SU-DHL-6 (cell line): Measurements from ENCODE around the gene ANKS6.

Source experiments
- H2AFZ ChIP-seq: fragments of 200-600 bp; sonication (generic); 2 replicates; pipeline ENCODE4 v1.6.1; 2014; ENCODE audit warnings: low read depth, mild to moderate bottlenecking, moderate library complexity, mixed read lengths, antibody characterized with exemption, low read length; ENCODE audit not compliant: severe bottlenecking
- H3F3A ChIP-seq: fragments of 200-600 bp; shearing (Covaris generic); 2 replicates; pipeline ENCODE4 v1.6.0; 2016; ENCODE audit warnings: antibody characterized with exemption, mild to moderate bottlenecking; ENCODE audit not compliant: insufficient read depth
- H3K27ac ChIP-seq: fragments of 200-600 bp; sonication (generic); 2 replicates; pipeline ENCODE4 v1.5.1; 2016; ENCODE audit warnings: low read depth, mild to moderate bottlenecking, low read length, moderate library complexity, mixed read lengths
- H3K27me3 ChIP-seq: fragments of 200-600 bp; sonication (generic), shearing (Covaris generic); 2 replicates; pipeline ENCODE4 v1.6.0; 2014; ENCODE audit warnings: mild to moderate bottlenecking, low read length
- H3K36me3 ChIP-seq: fragments of 200-600 bp; sonication (generic); 2 replicates; pipeline ENCODE4 v1.6.1; 2014; ENCODE audit warnings: mild to moderate bottlenecking, low read length, mixed read lengths
- H3K4me2 ChIP-seq: fragments of 300-600, 200-600 bp; shearing (Covaris generic), sonication (generic); 2 replicates; pipeline ENCODE4 v1.6.0; 2014; ENCODE audit warnings: low read length, low read depth, mild to moderate bottlenecking; ENCODE audit not compliant: poor library complexity, severe bottlenecking
- H3K4me3 ChIP-seq: fragments of 200-600 bp; sonication (generic); 2 replicates; pipeline ENCODE4 v1.5.1; 2014; ENCODE audit warnings: antibody characterized with exemption, low read length, mild to moderate bottlenecking, mixed read lengths; ENCODE audit not compliant: insufficient read depth, poor library complexity, severe bottlenecking
- H3K79me2 ChIP-seq: fragments of 200-600 bp; sonication (generic); 2 replicates; pipeline ENCODE4 v1.6.1; 2014; ENCODE audit warnings: mild to moderate bottlenecking, low read length, moderate library complexity; ENCODE audit not compliant: insufficient read depth
- H3K9ac ChIP-seq: fragments of 200-600 bp; sonication (generic); 2 replicates; pipeline ENCODE4 v1.7.0; 2014; ENCODE audit warnings: mild to moderate bottlenecking, low read length
- H3K9me2 ChIP-seq: fragments of 200-600 bp; sonication (generic); replicated peaks from 2 replicates; pipeline ENCODE4 v1.6.1; 2014; ENCODE audit warnings: low read length; ENCODE audit not compliant: insufficient read depth
- H3K9me3 ChIP-seq: fragments of 200-600 bp; sonication (generic); 2 replicates; pipeline ENCODE4 v1.6.1; 2014; ENCODE audit warnings: low read length, mixed read lengths; ENCODE audit not compliant: insufficient read depth
- H4K20me1 ChIP-seq: fragments of 200-600 bp; sonication (generic); 2 replicates; pipeline ENCODE4 v1.6.1; 2014; ENCODE audit warnings: low read depth, mild to moderate bottlenecking, antibody characterized with exemption, low read length, moderate library complexity, mixed read lengths
- CTCF ChIP-seq: fragments of 200-600 bp; sonication (generic); IDR thresholded peaks from one replicate; pipeline ENCODE4 v1.5.1; 2017; ENCODE audit warnings: antibody characterized with exemption, mild to moderate bottlenecking, low read length, moderate library complexity; ENCODE audit not compliant: insufficient read depth, poor library complexity, severe bottlenecking
- EZH2phosphoT487 ChIP-seq: fragments of 200-600 bp; sonication (generic), shearing (Covaris generic); conservative IDR thresholded peaks from 2 replicates; pipeline ENCODE4 v1.6.1; 2018; ENCODE audit warnings: mild to moderate bottlenecking, antibody characterized with exemption, low read length, moderate library complexity, mixed read lengths

Gene ANKS6

GRCh38 chr9:98690686-98691085, 105.7 kb downstream of the ANKS6 start:
- no peak overlapping the region for H3K27ac ChIP-seq
- H3F3A ChIP-seq = no peaks in the 10 kb centered on the region
- no peak for TF ChIP-seq CTCF
- no peak for TF ChIP-seq EZH2phosphoT487

GRCh38 chr9:98688710-98689495, 107.5 kb downstream of the ANKS6 start:
- Histone ChIP-seq H3K9me3 (no peaks in the 10 kb centered on the region), H3K79me2 (no peaks in the 10 kb centered on the region), H3K27ac (no peak overlapping the region), H3K9ac (no peak overlapping the region), H3K4me2 (no peak overlapping the region), H3K27me3 (no peaks in the 10 kb centered on the region), H4K20me1 (no peaks in the 10 kb centered on the region), H3F3A (no peaks in the 10 kb centered on the region), H2AFZ (no peak overlapping the region), H3K4me3 (no peak overlapping the region), H3K9me2 (no peaks in the 10 kb centered on the region), H3K36me3 (no peaks in the 10 kb centered on the region)
- no peak for TF ChIP-seq EZH2phosphoT487
- no peak for TF ChIP-seq CTCF

More at GRCh38 chr9:98690686-98691085, 105.7 kb downstream of the ANKS6 start:
- no peaks in the 10 kb centered on the region for H3K36me3 ChIP-seq
- H3K4me3 ChIP-seq = no peak overlapping the region
- H3K9ac ChIP-seq = no peak overlapping the region
- H2AFZ ChIP-seq = no peak overlapping the region
- H3K79me2 ChIP-seq = no peaks in the 10 kb centered on the region
- no peaks in the 10 kb centered on the region for H4K20me1 ChIP-seq
- no peaks in the 10 kb centered on the region for H3K9me2 ChIP-seq
- H3K9me3 ChIP-seq = no peaks in the 10 kb centered on the region
- H3K27me3 ChIP-seq = no peaks in the 10 kb centered on the region
- H3K4me2 ChIP-seq = no peak overlapping the region

- Histone ChIP-seq H4K20me1 (no peaks in the 10 kb centered on the region), H3K9me3 (no peaks in the 10 kb centered on the region), H3K9me2 (no peaks in the 10 kb centered on the region), H3K9ac (no peak overlapping the region), H2AFZ (no peak overlapping the region), H3K27me3 (no peaks in the 10 kb centered on the region), H3K36me3 (no peaks in the 10 kb centered on the region), H3K79me2 (no peaks in the 10 kb centered on the region), H3K4me3 (no peak overlapping the region), H3K4me2 (no peak overlapping the region), H3F3A (no peaks in the 10 kb centered on the region), H3K27ac (no peak overlapping the region)
- TF ChIP-seq CTCF = no peak
- no peak for TF ChIP-seq EZH2phosphoT487
These were observed 108.4 kb downstream of the ANKS6 start for GRCh38 chr9:98687911-98688310.
